DND-41 (cell line): ENCODE results near the gene PLCB3.

Source experiments
- ATAC-seq: fragments of 200-7000 bp; cut with Tn5 transposase; 3 replicates; pipeline ENCODE4 v1.9.1; 2021; ENCODE audit warnings: low read depth; ENCODE audit not compliant: insufficient read depth
- DNase-seq: peaks from one replicate; pipeline ENCODE4 v3.0.0-alpha.2; 2020
- H2AFZ ChIP-seq: 2 replicates; pipeline ENCODE4 v1.6.0; 2012; ENCODE audit warnings: low read depth, low read length
- H3K27ac ChIP-seq: 2 replicates; pipeline ENCODE4 v1.5.1; 2012; ENCODE audit warnings: low read length, inconsistent platforms
- H3K27me3 ChIP-seq: fragments of 200-600 bp; sonication (generic); 2 replicates; pipeline ENCODE4 v1.6.0; 2012; ENCODE audit warnings: low read length, mild to moderate bottlenecking, inconsistent platforms; ENCODE audit not compliant: insufficient read depth, poor library complexity
- H3K36me3 ChIP-seq: 2 replicates; pipeline ENCODE4 v1.5.1; 2012; ENCODE audit warnings: low read length, inconsistent platforms; ENCODE audit not compliant: insufficient read depth
- H3K4me1 ChIP-seq: 2 replicates; pipeline ENCODE4 v1.5.1; 2012; ENCODE audit warnings: mild to moderate bottlenecking, low read length; ENCODE audit not compliant: insufficient read depth
- H3K4me2 ChIP-seq: 2 replicates; pipeline ENCODE4 v1.6.0; 2012; ENCODE audit warnings: mild to moderate bottlenecking, moderate library complexity, low read length, inconsistent platforms; ENCODE audit not compliant: insufficient read depth
- H3K4me3 ChIP-seq, 2 experiments: fragments of 200-600 bp in 1 of 2; shearing (Covaris generic) in 1 of 2; 2 replicates each; pipeline ENCODE4 v1.5.1; 2012 to 2016; ENCODE audit warnings: inconsistent platforms in 2 of 2, low read length in 2 of 2, mild to moderate bottlenecking in 2 of 2, low read depth in 1 of 2, moderate library complexity in 1 of 2
- H3K79me2 ChIP-seq: 2 replicates; pipeline ENCODE4 v1.6.0; 2012; ENCODE audit warnings: low read length, inconsistent platforms; ENCODE audit not compliant: insufficient read depth
- H3K9ac ChIP-seq: 2 replicates; pipeline ENCODE4 v1.6.0; 2012; ENCODE audit warnings: low read depth, mild to moderate bottlenecking, inconsistent platforms, low read length, moderate library complexity
- H3K9me3 ChIP-seq: 2 replicates; pipeline ENCODE4 v1.5.1; 2012; ENCODE audit warnings: low read length, moderate library complexity, mild to moderate bottlenecking, inconsistent platforms; ENCODE audit not compliant: insufficient read depth, severe bottlenecking
- H4K20me1 ChIP-seq: 2 replicates; pipeline ENCODE4 v1.6.0; 2012; ENCODE audit warnings: low read length; ENCODE audit not compliant: insufficient read depth
- EZH2 ChIP-seq: IDR thresholded peaks from 3 replicates; pipeline ENCODE4 v1.6.1; 2012; ENCODE audit warnings: borderline replicate concordance, low read depth, mild to moderate bottlenecking, moderate library complexity, low read length, inconsistent platforms; ENCODE audit not compliant: severe bottlenecking
- TF ChIP-seq, protein P1 (sequence below): IDR thresholded peaks from 2 replicates; pipeline ENCODE4 v1.5.1; 2012; ENCODE audit warnings: borderline replicate concordance, low read length, moderate library complexity, mild to moderate bottlenecking; ENCODE audit not compliant: poor library complexity, severe bottlenecking; ENCODE audit errors: extremely low read depth

Gene PLCB3

DNA sequence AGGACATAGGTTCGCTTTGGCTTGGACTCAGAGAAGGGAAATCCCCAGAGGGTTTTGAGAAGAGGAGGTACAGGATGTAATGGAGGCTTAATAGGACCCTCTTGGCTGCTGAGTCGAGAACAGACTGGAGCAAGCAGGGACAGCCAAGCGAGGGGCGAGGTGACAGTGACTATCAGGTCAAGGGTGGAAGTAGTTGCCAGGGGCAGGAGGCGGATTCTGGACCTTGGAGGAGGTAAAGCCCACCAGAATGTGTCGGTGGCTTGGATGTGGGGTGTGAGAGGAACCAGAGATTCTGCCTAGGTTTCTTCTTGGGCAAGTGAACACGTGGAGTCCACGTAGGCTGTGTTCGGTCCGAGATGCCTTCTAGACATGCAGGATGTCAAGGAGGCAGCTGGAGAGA lies 61.6 kb downstream of the PLCB3 start:
- H3K27me3 ChIP-seq, result no peaks in the 10 kb centered on the region
- H3K4me3 ChIP-seq, result no peak overlapping the region
- no peaks in the 10 kb centered on the region for H3K9me3 ChIP-seq
- H3K27ac ChIP-seq, result no peak overlapping the region
- no peak overlapping the region for H3K9ac ChIP-seq
- H3K4me1 ChIP-seq, result peaks cover 22% of the 10 kb centered on the region
- ATAC-seq (no peak), DNase-seq (no peak)
- TF ChIP-seq, protein P1, sequence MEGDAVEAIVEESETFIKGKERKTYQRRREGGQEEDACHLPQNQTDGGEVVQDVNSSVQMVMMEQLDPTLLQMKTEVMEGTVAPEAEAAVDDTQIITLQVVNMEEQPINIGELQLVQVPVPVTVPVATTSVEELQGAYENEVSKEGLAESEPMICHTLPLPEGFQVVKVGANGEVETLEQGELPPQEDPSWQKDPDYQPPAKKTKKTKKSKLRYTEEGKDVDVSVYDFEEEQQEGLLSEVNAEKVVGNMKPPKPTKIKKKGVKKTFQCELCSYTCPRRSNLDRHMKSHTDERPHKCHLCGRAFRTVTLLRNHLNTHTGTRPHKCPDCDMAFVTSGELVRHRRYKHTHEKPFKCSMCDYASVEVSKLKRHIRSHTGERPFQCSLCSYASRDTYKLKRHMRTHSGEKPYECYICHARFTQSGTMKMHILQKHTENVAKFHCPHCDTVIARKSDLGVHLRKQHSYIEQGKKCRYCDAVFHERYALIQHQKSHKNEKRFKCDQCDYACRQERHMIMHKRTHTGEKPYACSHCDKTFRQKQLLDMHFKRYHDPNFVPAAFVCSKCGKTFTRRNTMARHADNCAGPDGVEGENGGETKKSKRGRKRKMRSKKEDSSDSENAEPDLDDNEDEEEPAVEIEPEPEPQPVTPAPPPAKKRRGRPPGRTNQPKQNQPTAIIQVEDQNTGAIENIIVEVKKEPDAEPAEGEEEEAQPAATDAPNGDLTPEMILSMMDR, result no peak
- no peak for TF ChIP-seq EZH2
- no peak overlapping the region for H3K4me2 ChIP-seq
- peaks cover 45% of the 10 kb centered on the region for H3K79me2 ChIP-seq
- no peak overlapping the region for H2AFZ ChIP-seq
- H3K36me3 ChIP-seq, result peaks cover 43% of the 10 kb centered on the region
- peaks cover 19% of the 10 kb centered on the region; the same call in 1 of the 2 replicates for H4K20me1 ChIP-seq

DNA sequence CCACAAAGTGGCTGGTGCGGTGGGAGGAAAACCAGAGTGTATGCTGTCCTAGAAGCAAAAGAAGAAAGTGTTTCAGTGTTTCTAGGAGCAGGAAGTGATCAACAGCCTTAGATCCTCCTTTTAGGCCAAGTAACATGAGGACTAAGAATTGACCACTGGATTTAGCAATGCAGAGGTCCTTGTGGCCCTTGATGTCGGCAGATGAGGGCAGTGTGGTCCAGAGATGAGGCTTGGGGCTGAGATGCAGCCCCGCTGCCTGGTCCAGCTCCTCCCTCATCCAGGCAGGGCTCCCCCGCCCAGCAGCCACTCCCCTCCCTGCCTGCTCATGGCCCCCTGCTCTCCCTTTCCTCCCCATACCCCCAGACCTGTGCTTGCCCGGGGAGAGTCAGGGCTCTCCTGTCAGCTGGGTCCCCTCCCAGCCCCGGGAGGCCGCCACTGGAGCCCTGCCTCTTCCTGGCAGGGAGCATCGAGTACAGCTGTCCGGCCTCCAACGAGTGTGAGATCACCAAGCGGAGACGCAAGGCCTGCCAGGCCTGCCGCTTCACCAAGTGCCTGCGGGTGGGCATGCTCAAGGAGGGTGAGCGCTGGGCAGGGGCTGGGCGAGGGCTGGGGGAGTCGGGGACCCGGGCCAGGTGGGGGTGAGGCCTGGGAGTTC lies 62.3 kb downstream of the PLCB3 start:
- TF ChIP-seq, protein P1, result no peak
- TF ChIP-seq EZH2, result no peak
- Histone ChIP-seq H3K4me1 (peaks cover 21% of the 10 kb centered on the region), H3K9ac (no peak overlapping the region), H3K79me2 (peaks cover 48% of the 10 kb centered on the region), H3K27ac (no peak overlapping the region), H3K9me3 (no peaks in the 10 kb centered on the region), H4K20me1 (peaks cover 19% of the 10 kb centered on the region; the same call in 1 of the 2 replicates), H2AFZ (no peak overlapping the region), H3K4me3 (no peak overlapping the region), H3K36me3 (peaks cover 41% of the 10 kb centered on the region), H3K4me2 (no peak overlapping the region), H3K27me3 (no peaks in the 10 kb centered on the region)
- no peak for ATAC-seq
- DNase-seq, result no peak

DNA sequence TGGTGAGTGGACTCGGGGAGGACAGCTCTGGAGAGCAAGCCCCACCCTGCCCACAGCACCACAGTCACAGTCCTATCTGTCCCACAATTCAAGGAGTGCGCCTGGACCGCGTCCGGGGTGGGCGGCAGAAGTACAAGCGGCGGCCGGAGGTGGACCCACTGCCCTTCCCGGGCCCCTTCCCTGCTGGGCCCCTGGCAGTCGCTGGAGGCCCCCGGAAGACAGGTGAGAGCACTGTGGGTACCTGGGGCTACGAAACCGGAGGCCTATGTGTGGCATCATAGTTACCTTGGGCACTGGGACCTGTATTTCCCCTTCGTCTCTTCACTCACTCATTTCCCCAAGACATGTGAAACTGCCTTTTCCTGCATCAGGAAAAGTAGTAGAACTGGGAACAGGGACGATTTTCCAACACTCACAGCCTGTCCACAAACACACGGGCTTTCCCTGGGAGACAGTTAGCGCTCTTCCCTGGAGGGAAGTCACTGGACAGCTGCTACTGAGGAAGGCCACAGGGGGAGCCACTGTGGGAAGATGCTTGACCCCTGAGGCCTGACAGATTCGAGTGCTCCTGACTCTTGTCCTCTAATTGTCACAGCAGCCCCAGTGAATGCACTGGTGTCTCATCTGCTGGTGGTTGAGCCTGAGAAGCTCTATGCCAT lies 62.9 kb downstream of the PLCB3 start:
- Histone ChIP-seq H3K9me3 (no peaks in the 10 kb centered on the region), H3K27me3 (no peaks in the 10 kb centered on the region), H3K4me3 (no peak overlapping the region), H3K36me3 (peaks cover 41% of the 10 kb centered on the region), H3K27ac (no peak overlapping the region), H3K9ac (no peak overlapping the region), H3K4me2 (no peak overlapping the region), H3K4me1 (peaks cover 28% of the 10 kb centered on the region), H2AFZ (no peak overlapping the region), H4K20me1 (peaks cover 19% of the 10 kb centered on the region; the same call in 1 of the 2 replicates), H3K79me2 (peaks cover 54% of the 10 kb centered on the region)
- DNase-seq, result no peak
- TF ChIP-seq EZH2, result no peak
- TF ChIP-seq, protein P1, result no peak
- ATAC-seq, result no peak
